Stimulated activated CD4-positive, alpha-beta T cell treated with anti-CD3 and anti-CD28 coated beads, Interleukin-4, amount 100 ng/mL, for 4 hours (primary cell): Measurements from ENCODE around the gene TACO1.

Source experiments
- DNase-seq, 2 experiments: peaks; one replicate each; pipeline ENCODE4 v3.0.0-alpha.2; 2020

Gene TACO1

GRCh38 chr17:63601439-63602371 lies 1.0 kb downstream of the TACO1 start:
- DNase-seq, result no peak

- DNase-seq, result no peak
These were observed 9.3 kb downstream of the TACO1 start for GRCh38 chr17:63609816-63610573.

- DNase-seq, result no peak
These were observed 10.2 kb downstream of the TACO1 start for GRCh38 chr17:63610854-63611253.

GRCh38 chr17:63611354-63611753 lies 10.7 kb downstream of the TACO1 start:
- no peak for DNase-seq

- DNase-seq, result no peak
These were observed 13.0 kb downstream of the TACO1 start for GRCh38 chr17:63613663-63614062.

GRCh38 chr17:63621229-63621683 lies 20.6 kb downstream of the TACO1 start:
- no peak for DNase-seq

GRCh38 chr17:63621684-63622573 lies 21.2 kb downstream of the TACO1 start, which contains the start of gene MAP3K3:
TSS of gene MAP3K3 (plus strand) at chr17:63622417. CDS start at chr17:63622760, 343 bp downstream.
- DNase-seq, result peak; percentile 90 to 98

GRCh38 chr17:63622574-63623390 lies 22.1 kb downstream of the TACO1 start:
- DNase-seq, result peak; percentile 34 to 60

GRCh38 chr17:63623786-63624530 lies 23.3 kb downstream of the TACO1 start:
- DNase-seq, result no peak

GRCh38 chr17:63624531-63624880 lies 23.8 kb downstream of the TACO1 start:
- no peak for DNase-seq

GRCh38 chr17:63626551-63627180 lies 26.0 kb downstream of the TACO1 start:
- no peak for DNase-seq

GRCh38 chr17:63629627-63630026 lies 28.9 kb downstream of the TACO1 start:
- DNase-seq, result no peak

- DNase-seq, result no peak
These were observed 30.4 kb downstream of the TACO1 start for GRCh38 chr17:63631062-63631461.

GRCh38 chr17:63631626-63632025 lies 30.9 kb downstream of the TACO1 start:
- no peak for DNase-seq

GRCh38 chr17:63633742-63634141 lies 33.0 kb downstream of the TACO1 start:
- no peak for DNase-seq

- DNase-seq, result no peak
These were observed 33.5 kb downstream of the TACO1 start for GRCh38 chr17:63634163-63634562.

GRCh38 chr17:63634816-63635215 lies 34.1 kb downstream of the TACO1 start:
- no peak for DNase-seq

- DNase-seq, result no peak
These were observed 34.6 kb downstream of the TACO1 start for GRCh38 chr17:63635290-63635689.

- DNase-seq, result no peak
These were observed 35.1 kb downstream of the TACO1 start for GRCh38 chr17:63635787-63636186.

- DNase-seq, result no peak
These were observed 38.4 kb downstream of the TACO1 start for GRCh38 chr17:63639125-63639524.

- DNase-seq, result no peak
These were observed 39.3 kb downstream of the TACO1 start for GRCh38 chr17:63640038-63640437.
